GM21381 (cell line): ENCODE measurements around the gene OR14I1.

Source experiments
- ATAC-seq: cut with Tn5 transposase; IDR thresholded peaks from one replicate; pipeline ENCODE4 v1.9.1; 2021; ENCODE audit warnings: mild to moderate bottlenecking, moderate library complexity; ENCODE audit not compliant: unreplicated experiment

Gene OR14I1

DNA sequence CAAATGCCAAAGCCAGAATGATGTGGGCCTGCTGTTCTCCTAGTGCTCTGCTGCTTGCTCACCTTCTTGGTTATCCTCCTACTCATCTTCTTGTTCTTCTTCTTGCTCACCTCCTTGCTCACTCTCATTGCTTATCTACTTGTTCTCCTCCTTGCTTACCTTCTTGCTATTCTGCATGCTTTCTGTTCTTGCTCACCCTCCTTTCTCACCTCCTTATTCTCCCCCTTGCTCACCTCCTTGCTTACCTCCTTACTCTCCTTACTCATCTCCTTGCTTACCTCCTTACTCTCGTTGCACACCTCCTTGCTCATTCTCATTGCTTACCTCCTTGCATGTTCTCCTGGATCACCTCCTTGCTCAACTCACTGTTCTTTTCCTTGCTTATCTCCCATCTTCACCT, at the start of gene OR14I1:
Gene OR14I1 (minus strand): TSS at position 53 of the 400 bp plus-strand sequence.
- no peak for ATAC-seq

DNA sequence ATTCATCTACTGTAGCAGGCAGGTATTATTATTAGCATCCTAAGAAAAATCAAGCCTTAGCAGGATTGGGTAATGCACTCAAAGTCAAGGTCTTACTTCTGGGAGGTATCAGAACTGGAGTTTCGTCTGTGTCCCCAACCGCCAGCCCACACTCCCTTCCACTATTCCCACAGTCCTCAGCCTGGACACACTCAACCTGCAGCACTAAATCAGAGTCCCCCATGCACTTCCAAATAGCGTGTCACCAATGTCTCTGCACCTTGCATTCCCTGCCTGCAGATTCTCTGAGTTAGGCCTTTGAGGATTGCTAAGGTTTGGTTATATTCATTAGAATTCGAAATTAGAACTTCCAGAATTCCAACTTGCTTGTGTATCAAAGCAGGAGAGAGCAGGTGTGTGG, 49.1 kb upstream of the OR14I1 start:
- ATAC-seq = no peak

DNA sequence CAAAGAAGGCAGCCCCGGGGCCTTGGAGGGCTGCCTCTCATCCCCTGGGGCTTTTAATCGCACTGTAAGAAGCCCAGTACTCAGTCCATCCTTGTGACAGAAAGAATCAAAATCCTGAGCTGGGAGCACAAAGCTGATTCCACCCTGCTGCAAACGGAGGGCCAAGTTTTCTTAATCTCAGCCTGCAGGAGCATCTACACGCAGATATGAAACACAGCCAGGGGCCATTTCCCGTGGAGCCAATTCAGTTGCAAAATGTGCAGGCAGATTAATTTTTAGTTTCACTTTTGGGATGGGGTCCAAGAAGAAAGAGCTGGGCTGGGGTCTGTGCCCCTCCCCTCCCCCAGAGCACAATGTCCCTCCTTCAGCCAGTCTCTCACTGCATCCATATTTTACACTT, 48.6 kb upstream of the OR14I1 start:
- ATAC-seq = no peak

DNA sequence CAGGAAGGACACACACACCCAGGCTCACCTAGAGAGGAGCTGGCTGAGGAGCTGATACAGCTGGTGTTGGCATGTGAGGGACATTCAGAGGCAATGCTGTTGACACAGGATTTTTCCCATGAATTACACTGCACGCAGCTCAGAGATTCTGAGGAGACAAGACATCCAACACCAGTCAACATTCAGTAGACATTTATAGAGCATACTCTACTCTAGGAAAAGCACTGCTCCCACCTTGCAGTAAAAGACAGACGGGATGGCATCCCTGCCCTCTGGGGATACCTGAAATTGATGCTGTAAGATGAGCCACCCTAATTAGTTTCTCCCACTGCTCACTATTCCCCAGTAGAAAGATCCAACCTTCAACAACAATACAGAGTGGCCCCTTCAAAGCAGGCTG, 47.9 kb upstream of the OR14I1 start:
- no peak for ATAC-seq

DNA sequence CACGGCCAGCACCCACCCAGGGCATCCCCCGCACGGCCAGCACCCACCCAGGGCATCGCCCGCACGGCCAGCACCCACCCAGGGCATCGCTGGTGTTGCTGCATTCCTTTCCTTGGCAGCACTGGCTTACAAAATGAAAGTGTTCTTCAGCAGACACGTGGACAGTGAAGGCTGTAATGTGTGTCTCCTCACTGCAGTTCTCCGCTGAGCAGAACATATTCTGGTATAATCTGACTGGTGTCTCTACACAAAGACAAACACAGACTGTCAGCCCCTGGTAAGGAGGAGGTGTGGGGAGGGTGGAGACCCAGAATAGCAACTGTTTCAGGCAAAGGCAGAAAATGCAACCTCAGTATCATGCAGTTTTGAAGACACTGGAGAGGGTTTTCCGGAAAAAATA, 45.6 kb upstream of the OR14I1 start:
- no peak for ATAC-seq

DNA sequence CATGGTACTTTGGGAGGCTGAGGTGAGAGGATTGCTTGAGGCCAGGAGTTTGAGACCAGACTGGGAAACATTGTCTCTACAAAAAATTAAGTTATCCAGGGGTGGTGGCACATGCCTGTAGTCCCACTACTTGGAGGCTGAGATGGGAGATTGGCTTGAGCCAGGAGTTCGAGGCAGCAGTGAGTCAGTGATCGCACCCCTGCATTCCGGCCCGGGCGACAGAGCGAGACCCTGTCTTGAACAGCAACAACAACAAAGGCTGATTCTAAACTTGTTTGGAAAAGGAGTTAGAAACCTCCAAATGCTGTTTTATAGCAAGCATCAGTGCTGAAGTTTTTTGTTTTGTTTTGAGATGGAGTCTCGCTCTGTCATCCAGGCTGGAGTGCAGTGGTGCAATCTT, 38.3 kb upstream of the OR14I1 start:
- ATAC-seq = no peak

GRCh38 chr1:248739572-248740205, 37.1 kb upstream of the OR14I1 start:
- ATAC-seq = no peak

GRCh38 chr1:248737457-248737856, 34.9 kb upstream of the OR14I1 start:
- no peak for ATAC-seq

- ATAC-seq = no peak
Measured at GRCh38 chr1:248736977-248737376, 34.4 kb upstream of the OR14I1 start.

DNA sequence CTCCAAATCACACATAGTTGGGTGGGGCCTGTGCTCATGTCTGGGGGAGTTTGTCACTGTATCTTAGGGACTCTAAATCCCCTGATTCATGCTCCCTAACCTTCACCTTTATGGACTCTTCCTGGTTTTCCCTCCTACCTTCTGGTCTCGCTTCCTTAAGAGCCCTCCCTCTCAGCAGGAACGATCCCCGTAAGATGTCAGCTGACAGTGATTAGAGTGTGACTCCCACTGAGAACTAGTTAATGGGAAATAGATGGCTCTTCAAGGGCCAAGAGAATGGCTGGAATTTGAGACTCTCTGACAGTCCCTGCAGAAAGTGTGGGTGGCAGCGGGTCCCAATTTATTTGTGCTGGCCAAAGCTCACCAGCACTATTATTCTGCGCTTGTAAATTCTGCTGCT, 31.0 kb upstream of the OR14I1 start:
- no peak for ATAC-seq

DNA sequence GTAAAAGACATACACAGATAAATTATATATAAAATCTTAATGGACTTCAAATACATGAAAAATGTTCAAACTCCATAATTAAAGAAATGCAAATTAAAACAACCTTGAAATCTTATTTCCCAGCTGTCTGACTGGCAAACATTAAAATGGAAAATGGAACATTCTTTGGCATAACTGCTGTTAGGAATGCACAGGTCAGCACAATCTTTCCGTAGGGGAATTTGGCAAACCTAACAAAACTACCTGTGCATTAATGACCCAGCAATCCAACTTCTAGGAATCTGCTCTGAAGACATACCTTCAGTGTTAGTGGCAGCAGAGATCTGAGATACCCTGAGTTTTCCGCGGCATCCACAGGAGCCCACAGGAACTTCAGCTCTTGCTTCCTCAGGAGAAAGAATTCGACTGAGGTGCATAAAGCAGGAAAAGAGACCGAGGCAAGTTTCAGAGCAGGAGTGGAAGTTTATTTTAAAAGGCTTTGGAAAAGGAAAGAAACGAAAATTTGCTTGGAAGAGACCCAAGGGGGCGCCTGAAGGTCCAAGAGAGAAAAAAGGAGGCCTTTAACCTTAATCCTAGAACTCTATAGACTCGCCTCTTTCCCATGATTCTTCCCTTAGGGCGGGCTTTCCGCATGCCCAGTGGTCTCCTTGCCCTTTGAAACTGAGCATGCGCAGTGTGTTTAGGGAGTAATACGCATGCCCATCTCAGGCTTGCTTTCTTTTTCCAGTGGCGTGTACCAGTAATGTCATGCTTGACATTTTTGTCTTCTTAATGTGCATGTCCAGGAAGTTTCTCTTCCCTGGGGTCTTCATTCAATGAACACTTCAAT, 28.2 kb upstream of the OR14I1 start:
- ATAC-seq = no peak

DNA sequence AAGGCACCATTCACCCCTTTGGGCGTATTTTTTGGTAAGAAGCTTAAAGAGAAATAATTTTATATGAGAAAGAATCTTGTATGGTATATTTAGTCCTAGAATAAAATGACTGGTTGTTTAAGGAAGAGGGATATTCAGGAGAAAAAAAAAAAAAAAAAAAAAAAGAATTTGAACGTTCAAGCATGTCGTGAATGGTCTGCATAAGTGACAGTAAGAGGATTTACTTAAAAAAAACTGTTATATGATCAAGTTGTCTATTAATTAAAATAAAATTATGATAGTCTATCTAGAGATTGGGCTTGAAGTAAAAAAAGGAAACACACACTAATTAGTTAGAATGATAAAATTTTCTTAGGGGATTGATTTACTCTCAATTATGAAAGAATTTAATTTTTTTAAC, 11.7 kb upstream of the OR14I1 start:
- no peak for ATAC-seq

GRCh38 chr1:248710305-248710900, 7.8 kb upstream of the OR14I1 start:
- no peak for ATAC-seq

GRCh38 chr1:248704606-248705005, 2.0 kb upstream of the OR14I1 start:
- no peak for ATAC-seq

DNA sequence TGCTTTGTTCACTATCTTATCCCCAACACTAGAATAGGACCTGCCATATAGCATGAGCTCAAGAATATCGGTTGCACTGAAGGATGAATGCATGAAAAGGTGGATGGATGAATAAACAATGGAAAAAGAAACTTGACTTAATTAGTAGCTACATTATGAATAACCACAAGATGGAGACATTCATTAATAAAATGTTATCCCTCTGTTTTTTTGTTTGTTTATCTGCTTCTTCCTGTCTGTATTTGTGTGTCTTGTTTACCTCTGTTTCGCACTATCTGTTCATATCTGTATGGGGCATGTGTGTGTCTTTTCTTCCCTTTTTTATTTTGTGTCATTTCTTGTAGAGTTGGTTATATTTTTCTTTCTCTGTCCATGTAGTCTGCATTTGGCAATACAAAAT, 1.1 kb upstream of the OR14I1 start:
- ATAC-seq = no peak

- no peak for ATAC-seq
Measured at GRCh38 chr1:248699099-248699498, 3.5 kb downstream of the OR14I1 start.

DNA sequence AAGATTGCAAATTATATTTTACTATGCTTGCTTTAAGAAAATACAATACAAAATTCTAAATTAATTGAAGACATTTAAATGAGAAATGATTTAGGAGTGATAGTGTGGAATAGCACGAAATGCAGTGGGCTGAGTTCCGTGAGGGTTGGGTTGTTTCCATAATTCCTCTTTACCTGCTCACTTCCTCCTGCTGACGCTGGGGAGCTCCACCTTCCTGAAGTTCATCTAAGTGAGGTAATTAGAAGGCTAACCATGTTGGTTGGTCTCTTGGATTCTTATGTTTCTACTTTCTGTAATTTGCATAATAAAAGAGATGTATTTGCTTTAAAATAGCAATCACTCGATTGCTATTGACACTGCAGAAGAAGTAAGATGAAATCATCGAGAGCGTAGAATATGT, 4.7 kb downstream of the OR14I1 start:
- ATAC-seq = no peak

- ATAC-seq = no peak
Measured at GRCh38 chr1:248696774-248697173, 5.8 kb downstream of the OR14I1 start.

DNA sequence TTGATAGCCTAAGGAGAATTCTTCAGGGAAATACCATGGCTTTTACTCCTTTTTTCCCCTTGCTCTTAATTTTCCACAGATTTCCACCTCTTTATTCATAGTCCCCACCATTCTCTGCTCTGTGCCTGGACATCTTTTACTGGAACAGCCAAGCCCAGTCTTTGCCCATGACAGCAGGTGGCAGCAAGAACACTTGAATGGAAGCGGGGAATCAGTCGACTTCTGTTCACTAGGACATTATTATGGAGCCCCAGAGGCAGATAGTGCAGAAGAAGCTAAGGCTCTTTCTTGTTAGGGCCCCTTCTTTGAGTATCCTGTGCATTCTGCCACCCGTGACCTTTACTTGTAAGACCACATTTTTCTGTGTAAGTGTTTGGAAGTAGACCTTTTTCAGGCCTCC, 6.3 kb downstream of the OR14I1 start:
- ATAC-seq = no peak

DNA sequence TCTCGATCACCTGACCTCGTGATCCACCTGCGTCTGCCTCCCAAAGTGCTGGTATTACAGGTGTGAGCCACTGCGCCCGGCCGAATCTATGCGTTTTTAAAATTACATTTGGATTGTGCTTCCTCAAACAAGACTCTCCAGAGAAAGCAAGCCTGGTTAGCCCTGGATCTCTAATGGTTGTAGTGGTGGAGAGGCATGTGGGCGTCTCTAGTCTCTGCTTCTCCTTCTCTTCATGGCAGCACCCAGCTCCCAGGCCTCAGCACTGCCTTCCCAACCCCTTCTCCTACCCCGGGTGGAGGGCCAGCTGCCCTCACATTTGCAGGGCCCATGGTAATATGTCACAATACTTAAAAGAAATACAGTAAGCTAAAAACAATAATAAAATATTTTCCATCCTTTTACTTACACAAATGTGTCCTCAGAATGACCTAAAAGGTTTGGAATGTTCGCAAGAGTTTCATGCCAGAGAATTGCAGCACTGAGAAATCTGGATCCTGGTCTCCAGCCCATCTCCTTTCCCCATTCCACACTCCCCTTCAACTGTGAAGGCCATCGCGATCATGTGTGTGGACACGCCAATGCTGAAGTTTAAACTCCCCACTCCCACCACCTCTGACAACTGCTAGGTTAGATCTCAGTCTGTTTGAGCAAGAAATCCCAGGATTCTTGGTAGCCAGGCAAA, 7.0 kb downstream of the OR14I1 start:
- no peak for ATAC-seq

- no peak for ATAC-seq
Measured at GRCh38 chr1:248691567-248692155, 10.9 kb downstream of the OR14I1 start.
